Ectodermal cell (in vitro differentiated cells): ENCODE data around the gene PRDM16.

Experiments used
- H3K27ac ChIP-seq: 2 replicates; pipeline ENCODE4 v1.7.0; 2013; ENCODE audit warnings: mild to moderate bottlenecking, low read depth, low read length; ENCODE audit not compliant: insufficient read depth, poor library complexity, severe bottlenecking
- H3K27me3 ChIP-seq: 2 replicates; pipeline ENCODE4 v1.7.0; 2013; ENCODE audit warnings: mild to moderate bottlenecking, low read length; ENCODE audit not compliant: insufficient read depth, control insufficient read depth, poor library complexity, severe bottlenecking
- H3K36me3 ChIP-seq: one replicate; pipeline ENCODE4 v1.7.0; 2013; ENCODE audit warnings: low read length; ENCODE audit not compliant: control insufficient read depth, insufficient read depth
- H3K4me1 ChIP-seq: one replicate; pipeline ENCODE4 v1.7.0; 2013; ENCODE audit warnings: low read length; ENCODE audit not compliant: control insufficient read depth, insufficient read depth
- H3K4me3 ChIP-seq: 2 replicates; pipeline ENCODE4 v1.7.0; 2013; ENCODE audit warnings: low read depth, low read length, control low read depth; ENCODE audit not compliant: insufficient read depth
- H3K9me3 ChIP-seq: 2 replicates; pipeline ENCODE4 v1.7.0; 2013; ENCODE audit warnings: mild to moderate bottlenecking, low read length, moderate library complexity; ENCODE audit not compliant: control insufficient read depth
- WGBS, 2 experiments: methylation state at CpG; one replicate each; pipeline ENCODE4 v1.1.7; 2013; ENCODE audit warnings: missing lambda C conversion rate in 2 of 2; 5-methylcytosine and 5-hydroxymethylcytosine counted together

PRDM16 gene

DNA sequence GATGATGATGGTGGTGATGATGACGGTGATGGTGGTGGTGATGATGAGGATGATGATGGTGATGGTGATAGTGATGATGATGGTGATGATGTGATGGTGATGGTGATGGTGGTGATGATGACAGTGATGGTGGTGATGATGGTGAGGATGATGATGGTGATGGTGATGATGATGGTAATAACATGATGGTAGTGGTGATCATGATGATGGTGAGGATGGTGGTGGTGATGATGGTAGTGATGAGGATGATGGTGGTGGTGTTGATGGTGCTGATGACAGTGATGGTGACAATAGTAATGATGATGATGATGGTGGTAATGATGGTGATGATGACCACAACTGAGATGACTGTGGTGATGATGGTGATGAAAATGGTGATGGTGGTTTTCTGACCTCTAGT lies 42.9 kb upstream of the PRDM16 start:
- H3K27me3 ChIP-seq: no peaks in the 10 kb centered on the region
- H3K36me3 ChIP-seq: no peaks in the 10 kb centered on the region
- H3K27ac ChIP-seq: no peak overlapping the region
- H3K4me1 ChIP-seq: no peaks in the 10 kb centered on the region
- no peak overlapping the region for H3K4me3 ChIP-seq
- H3K9me3 ChIP-seq: peaks cover 2% of the 10 kb centered on the region
- WGBS, 2 experiments: 83 to 90% methylated on average over 1 of the region's 1 CpG

DNA sequence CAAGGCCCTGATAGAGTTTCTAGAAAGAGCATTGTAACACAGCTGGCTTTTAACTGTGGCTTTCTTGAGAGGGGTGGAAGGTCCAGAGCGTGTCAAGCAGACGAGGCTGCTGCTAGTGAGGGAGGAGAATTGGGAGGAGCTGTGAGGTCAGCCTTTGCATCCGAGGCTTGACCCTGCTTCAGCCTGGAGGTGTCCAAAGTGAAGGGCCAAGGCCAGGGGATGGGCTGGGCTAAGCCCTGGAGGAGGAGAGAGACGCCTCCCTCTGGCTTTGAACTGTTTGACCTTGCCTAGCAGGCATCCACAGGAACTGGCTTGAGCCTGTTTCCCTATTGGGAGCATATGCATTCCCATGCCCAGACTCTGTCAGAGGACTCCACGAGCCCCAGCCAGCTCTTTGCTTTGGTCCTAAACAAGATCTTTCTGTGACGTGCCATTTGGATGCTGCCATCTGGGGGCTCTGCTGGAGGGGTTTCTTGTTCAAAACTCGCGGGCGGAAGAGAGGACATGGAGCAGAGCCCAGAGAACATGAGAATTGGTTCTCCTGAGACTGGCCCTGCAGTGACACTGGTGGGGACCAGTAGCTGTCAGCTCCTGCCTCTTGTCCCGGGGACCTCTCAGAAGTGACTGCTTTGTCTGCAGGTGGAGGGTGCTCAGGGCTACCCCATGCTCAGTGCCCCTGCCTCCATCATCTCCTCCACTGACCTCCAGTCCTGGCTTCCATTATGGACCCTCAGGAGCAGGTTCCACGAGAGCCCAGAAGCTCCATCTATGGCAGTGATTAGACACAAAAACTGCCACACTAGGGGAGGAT lies 42.2 kb upstream of the PRDM16 start:
- Histone ChIP-seq H3K27me3 (no peaks in the 10 kb centered on the region), H3K36me3 (no peaks in the 10 kb centered on the region), H3K4me3 (no peak overlapping the region), H3K27ac (no peak overlapping the region), H3K4me1 (no peaks in the 10 kb centered on the region), H3K9me3 (peaks cover 2% of the 10 kb centered on the region)
- 82 to 86% methylated on average over 11 of the region's 11 CpGs for WGBS, 2 experiments

DNA sequence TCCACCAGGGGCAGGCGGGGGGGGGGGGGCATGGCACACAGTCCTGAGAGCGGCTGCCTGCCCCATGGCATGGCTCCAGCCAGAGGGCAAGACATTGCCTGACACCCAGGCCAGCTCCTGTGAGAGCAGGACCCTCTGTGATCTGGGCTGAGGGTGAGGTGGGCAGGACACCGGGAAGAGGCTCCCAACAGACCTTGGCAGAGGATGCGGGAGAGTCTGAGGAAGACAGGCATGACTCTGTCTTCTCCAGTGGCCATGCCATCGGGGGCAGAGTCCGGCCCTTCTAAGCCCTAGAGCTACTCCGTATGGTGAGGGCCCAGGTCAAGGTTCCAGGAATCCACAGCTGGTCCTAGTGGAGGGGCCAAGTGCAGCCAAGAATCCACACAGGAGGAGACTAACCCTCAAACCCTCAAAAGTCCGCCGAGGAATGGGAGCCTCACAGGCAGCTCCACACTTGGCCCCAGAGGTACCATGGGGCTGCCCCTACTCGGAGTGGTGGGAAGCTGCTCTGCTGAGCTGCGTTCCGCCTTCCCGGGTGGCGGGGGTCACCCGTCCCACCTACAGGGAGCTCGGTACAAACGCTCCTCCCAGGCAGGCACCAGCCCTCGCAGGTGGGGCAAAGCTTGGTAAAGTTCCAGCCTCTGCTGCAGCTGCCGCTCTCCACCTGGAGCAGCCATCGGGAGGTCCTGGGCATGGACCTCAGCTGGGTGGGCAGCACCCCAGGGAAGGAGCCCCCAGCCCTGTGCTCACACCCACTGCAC lies 41.2 kb upstream of the PRDM16 start:
- no peak overlapping the region for H3K4me3 ChIP-seq
- no peaks in the 10 kb centered on the region for H3K36me3 ChIP-seq
- 88 to 89% methylated on average over 20 of the region's 20 CpGs for WGBS, 2 experiments

DNA sequence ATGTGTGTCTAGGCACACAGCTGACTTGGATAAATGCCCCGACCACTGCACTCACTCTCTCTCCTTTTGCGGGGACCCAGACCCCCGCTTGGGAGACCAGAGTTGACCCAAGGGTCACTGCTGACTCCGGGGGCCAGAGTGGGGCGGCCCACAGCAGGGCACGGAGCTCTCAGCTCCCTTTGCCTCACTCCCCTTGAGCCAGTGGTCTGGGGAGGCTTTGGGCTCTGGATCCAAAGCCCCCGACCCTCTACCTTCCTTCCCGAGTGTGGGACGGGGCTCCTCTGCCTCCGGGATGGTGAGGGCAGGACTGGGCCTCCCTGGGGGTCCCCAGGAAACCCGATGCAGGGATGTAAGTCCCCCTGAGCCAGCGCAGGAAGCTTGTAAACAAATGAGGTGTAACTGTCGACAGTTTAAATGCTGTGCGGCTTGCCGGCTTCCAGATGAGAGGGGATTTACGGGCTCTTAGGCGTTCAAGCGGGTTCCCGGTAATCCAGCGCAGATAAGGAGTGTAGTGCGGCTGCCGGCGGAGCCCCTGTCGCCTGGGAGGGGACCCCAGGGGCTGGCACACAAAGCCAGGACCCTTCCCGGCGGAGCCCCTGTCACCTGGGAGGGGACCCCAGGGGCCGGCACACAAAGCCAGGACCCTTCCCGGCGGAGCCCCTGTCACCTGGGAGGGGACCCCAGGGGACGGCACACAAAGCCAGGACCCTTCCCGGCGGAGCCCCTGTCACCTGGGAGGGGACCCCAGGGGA lies 40.3 kb upstream of the PRDM16 start:
- no peak overlapping the region for H3K4me3 ChIP-seq
- H3K27me3 ChIP-seq: no peaks in the 10 kb centered on the region
- H3K9me3 ChIP-seq: peaks cover 2% of the 10 kb centered on the region
- H3K27ac ChIP-seq: no peak overlapping the region
- no peaks in the 10 kb centered on the region for H3K4me1 ChIP-seq
- 88% methylated on average over 32 of the region's 32 CpGs for WGBS, 2 experiments
- H3K36me3 ChIP-seq: no peaks in the 10 kb centered on the region

More for the DNA sequence above, 41.2 kb upstream of the PRDM16 start:
- H3K27me3 ChIP-seq: no peaks in the 10 kb centered on the region
- H3K4me1 ChIP-seq: no peaks in the 10 kb centered on the region
- peaks cover 2% of the 10 kb centered on the region for H3K9me3 ChIP-seq
- no peak overlapping the region for H3K27ac ChIP-seq

DNA sequence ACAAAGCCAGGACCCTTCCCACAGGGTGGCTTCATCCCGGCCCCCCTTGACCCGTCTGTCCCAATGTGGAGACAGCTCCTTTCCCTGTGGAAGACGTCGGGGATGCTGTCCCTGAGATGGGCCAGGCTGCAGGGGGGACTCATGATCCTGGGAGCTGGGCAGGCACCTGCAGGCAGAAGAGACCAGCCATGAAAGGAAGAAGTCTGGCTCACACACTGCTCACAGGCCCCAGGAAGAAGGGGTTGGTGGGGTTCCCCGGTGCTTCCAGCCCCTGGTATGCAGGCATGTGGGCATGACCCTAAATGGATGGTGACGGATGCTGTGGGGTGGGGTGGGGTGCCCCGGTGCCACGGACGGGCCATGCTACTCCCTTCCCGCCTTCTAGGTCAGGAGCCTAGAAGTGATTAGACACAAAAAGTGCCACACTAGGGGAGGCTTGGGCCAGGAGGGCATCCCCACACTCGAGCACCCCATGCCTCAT lies 39.5 kb upstream of the PRDM16 start:
- Histone ChIP-seq H3K36me3 (no peaks in the 10 kb centered on the region), H3K4me1 (no peaks in the 10 kb centered on the region), H3K27me3 (no peaks in the 10 kb centered on the region), H3K27ac (no peak overlapping the region), H3K4me3 (no peak overlapping the region), H3K9me3 (peaks cover 2% of the 10 kb centered on the region)
- 87 to 88% methylated on average over 11 of the region's 11 CpGs for WGBS, 2 experiments

DNA sequence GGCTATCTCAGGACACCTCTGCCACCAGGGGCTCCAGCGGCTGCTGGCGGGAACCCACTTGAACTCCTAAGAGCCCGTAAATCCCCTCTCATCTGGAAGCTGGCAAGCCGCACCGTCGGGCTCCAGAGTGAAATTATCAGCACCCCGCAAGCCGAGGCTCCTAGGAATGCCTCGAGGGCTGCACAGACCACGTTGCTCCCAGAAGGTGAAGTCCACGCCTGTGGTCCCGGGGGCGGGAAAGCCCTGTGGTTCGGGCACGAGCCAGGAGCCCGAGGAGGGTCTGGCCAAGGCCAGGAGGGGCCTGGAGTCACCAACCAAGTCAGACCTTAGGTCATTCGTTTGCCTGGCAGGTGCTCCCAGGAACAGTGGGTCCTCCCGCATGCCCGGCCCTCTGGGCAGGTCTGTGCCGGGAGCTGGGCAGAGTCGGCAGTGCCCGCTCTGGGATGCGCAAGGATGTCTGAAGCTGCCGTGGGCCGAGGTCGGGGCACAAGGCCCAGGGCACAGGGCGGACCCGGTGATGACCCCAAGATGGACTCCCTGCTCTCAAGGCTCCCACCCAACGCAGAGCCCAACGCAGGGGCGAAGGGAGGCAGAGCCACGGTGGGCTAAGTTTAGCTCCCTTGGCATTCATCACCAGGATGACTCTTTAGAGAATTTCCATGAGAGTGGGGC lies 38.9 kb upstream of the PRDM16 start:
- H3K27me3 ChIP-seq: no peaks in the 10 kb centered on the region

DNA sequence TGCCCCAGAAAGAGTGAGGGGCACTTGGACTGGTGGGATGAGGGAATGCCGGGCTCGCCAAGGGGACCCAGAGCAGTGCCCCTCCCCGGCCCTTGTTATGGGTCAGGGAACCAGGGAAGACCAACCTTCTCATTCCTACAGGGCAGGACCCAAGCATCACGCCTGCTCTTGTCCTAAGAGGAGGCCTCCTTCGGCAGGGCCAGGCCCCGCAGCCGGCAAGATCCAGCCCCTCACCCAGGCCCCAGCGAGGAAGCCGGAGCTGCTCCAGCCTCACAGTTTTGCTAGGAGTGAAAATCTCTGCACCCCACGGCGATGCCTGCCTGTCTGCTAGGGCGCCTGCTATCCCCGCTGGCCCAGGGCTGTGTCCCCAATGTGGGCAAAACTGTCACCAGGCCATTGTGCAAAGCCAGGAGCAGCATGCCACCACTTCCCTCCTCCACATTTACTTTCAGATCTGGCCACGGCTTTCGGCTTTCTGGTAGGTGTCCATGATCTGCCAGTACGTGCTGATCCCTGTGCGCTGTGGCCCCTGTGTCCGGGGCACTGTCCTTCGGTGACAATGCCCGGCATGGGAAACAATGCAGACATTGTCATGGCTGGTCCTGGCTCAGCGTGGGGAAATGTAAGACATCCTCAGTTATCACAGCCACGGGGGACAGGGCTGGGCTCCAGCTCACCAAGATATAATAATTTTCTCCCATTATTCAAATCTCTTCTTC lies 38.2 kb upstream of the PRDM16 start:
- H3K27me3 ChIP-seq: no peaks in the 10 kb centered on the region
- H3K9me3 ChIP-seq: peaks cover 2% of the 10 kb centered on the region
- H3K36me3 ChIP-seq: no peaks in the 10 kb centered on the region
- H3K4me1 ChIP-seq: no peaks in the 10 kb centered on the region
- H3K27ac ChIP-seq: no peak overlapping the region
- 89% methylated on average over 22 of the region's 22 CpGs for WGBS, 2 experiments
- no peak overlapping the region for H3K4me3 ChIP-seq

More for the DNA sequence above, 38.9 kb upstream of the PRDM16 start:
- 91% methylated on average over 32 of the region's 32 CpGs for WGBS, 2 experiments
- no peaks in the 10 kb centered on the region for H3K36me3 ChIP-seq
- H3K4me1 ChIP-seq: no peaks in the 10 kb centered on the region
- peaks cover 2% of the 10 kb centered on the region for H3K9me3 ChIP-seq
- H3K27ac ChIP-seq: no peak overlapping the region
- H3K4me3 ChIP-seq: no peak overlapping the region

DNA sequence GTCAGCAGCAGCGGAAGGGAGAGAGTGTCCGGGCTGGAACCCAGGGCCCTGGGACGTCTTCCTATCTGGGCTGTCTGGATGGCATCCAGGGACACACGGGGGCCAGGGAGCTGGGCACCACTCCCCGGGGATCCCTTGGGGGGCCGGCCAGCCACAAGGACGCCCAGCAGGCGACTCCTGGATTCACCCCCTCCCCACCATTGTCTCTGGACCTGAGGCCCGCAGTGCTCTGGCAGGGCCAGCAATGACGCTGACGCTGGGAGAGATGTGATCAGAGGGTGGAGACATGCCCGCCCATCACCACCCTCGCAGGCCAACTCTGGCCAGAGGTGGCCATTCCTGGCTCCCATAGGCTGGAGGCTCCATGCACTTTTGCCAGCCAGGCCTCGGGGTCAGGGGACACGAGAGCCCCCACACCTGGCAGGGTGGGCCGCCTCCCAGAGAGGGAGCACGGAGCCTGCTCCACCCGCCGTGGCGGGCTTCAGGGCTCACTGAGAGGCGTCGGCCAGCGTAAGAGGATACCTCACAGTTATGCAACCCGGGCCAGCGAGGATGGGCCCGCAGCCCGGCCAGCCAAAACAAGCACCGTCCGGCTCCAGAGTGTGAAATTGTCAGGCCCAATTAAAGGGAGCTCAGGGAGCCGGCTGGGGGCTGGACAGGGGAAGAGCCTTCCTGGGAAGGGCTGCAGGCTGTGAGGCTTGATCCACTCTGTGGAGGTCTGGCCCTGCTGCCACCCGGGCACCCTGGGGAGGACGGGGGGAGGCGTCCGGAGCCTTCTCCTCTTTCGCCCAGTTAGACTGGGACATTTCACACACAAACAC lies 37.4 kb upstream of the PRDM16 start:
- no peak overlapping the region for H3K27ac ChIP-seq
- H3K4me3 ChIP-seq: no peak overlapping the region
- no peaks in the 10 kb centered on the region for H3K27me3 ChIP-seq
- peaks cover 2% of the 10 kb centered on the region for H3K9me3 ChIP-seq
- no peaks in the 10 kb centered on the region for H3K4me1 ChIP-seq
- 91 to 92% methylated on average over 35 of the region's 35 CpGs for WGBS, 2 experiments
- no peaks in the 10 kb centered on the region for H3K36me3 ChIP-seq
